22Rv1 (cell line): ENCODE data around the gene C7orf33.

Experiments
- ZFX ChIP-seq: fragments of 450-650 bp; IDR thresholded peaks from 2 replicates; pipeline ENCODE4 v1.6.1; 2017; ENCODE audit warnings: antibody characterized with exemption, borderline replicate concordance
- TF ChIP-seq, protein P1 (sequence below): fragments of 450-650 bp; IDR thresholded peaks from 2 replicates; pipeline ENCODE4 v1.5.1; 2017; ENCODE audit warnings: mild to moderate bottlenecking

GRCh38 chr7:148662646-148663045 lies 72.1 kb downstream of the C7orf33 start:
- TF ChIP-seq, protein P1, sequence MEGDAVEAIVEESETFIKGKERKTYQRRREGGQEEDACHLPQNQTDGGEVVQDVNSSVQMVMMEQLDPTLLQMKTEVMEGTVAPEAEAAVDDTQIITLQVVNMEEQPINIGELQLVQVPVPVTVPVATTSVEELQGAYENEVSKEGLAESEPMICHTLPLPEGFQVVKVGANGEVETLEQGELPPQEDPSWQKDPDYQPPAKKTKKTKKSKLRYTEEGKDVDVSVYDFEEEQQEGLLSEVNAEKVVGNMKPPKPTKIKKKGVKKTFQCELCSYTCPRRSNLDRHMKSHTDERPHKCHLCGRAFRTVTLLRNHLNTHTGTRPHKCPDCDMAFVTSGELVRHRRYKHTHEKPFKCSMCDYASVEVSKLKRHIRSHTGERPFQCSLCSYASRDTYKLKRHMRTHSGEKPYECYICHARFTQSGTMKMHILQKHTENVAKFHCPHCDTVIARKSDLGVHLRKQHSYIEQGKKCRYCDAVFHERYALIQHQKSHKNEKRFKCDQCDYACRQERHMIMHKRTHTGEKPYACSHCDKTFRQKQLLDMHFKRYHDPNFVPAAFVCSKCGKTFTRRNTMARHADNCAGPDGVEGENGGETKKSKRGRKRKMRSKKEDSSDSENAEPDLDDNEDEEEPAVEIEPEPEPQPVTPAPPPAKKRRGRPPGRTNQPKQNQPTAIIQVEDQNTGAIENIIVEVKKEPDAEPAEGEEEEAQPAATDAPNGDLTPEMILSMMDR: no peak
- no peak for TF ChIP-seq ZFX
